ENCODE data around the gene ADSS1.

Gene ADSS1

DNA sequence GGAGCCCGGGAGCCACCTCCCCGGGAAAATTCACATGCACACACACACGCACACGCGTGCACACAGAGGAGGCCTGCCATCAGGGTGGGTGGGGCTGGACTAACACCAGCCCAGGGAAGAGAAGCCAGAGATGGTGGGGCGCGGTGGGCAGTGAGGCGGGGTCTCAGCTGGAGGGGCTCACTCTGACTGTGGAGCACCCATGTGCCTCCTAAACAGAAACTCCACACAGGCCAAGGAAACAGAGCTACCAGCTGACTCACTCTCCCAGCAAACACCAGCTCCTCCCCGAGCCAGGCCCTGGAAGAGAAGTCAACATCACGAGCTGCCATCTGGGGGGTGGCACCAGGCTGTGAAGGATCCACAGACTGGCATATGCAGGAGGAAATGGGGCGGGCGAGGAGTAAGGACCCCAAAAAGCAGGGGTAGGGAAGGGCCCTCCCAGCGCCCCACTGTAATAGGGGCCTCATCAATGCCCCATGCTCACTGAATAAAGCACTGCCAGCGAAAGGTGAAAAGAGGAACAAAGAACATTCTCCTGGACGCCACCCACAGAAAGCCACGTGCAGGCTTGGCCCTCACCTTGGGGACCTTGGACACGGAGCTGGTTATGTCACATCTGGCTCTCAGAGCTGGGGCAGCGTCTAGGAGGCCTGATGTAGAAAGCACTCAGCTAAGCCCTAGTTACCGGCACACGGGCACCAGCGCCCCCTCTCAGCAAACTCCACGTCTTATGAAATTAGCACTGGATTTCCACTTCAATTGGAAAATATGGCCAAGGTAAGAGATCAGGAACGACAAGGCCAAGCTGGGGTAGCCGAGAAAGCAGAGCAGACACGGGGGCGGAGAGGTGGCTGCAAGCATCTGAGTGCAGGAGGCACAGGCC is 43.0 kb upstream of the ADSS1 start:
- H3K27ac ChIP-seq (ENCODE audit: insufficient read depth, low read depth, low read length, poor library complexity, severe bottlenecking) = peak overlapping the region; percentile 47
- no peaks in the 10 kb centered on the region for H3K27me3 ChIP-seq (ENCODE audit: control insufficient read depth, insufficient read depth, low read length, poor library complexity, severe bottlenecking)
- no peak overlapping the region for H3K4me3 ChIP-seq (ENCODE audit: insufficient read depth, low read depth, low read length)
- H3K9me3 ChIP-seq (ENCODE audit: control insufficient read depth, low read length) = no peaks in the 10 kb centered on the region
- H3K36me3 ChIP-seq (ENCODE audit: control insufficient read depth, insufficient read depth, low read length) = no peaks in the 10 kb centered on the region
- peaks cover 68% of the 10 kb centered on the region for H3K4me1 ChIP-seq (ENCODE audit: control insufficient read depth, insufficient read depth, low read length)
- 53 to 56% methylated on average over 26 of the region's 26 CpGs for WGBS, 2 experiments

DNA sequence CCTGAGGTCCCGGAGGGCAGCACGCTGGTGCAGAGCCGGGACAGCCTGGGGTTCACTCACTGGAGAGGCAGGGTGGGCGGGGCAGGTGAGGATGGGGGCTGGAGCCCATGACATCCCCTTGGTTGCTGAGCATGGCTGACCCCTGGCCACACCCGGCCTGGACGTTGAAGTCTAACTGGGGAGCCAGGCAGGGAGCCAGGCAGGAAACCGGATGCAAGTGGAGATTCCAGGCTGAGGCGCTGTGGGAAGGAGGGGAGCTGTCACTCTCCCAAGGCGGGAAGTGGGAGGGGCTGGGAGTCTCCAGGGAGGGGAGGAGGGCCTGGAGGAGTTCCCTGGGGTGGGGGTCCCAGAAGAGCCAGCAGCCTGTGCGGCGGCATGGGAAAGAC is 42.3 kb upstream of the ADSS1 start:
- Histone ChIP-seq H3K9me3 (ENCODE audit: control insufficient read depth, low read length) (no peaks in the 10 kb centered on the region), H3K4me3 (ENCODE audit: insufficient read depth, low read depth, low read length) (no peak overlapping the region), H3K27ac (ENCODE audit: insufficient read depth, low read depth, low read length, poor library complexity, severe bottlenecking) (peak overlapping the region; percentile 52), H3K27me3 (ENCODE audit: control insufficient read depth, insufficient read depth, low read length, poor library complexity, severe bottlenecking) (no peaks in the 10 kb centered on the region), H3K36me3 (ENCODE audit: control insufficient read depth, insufficient read depth, low read length) (no peaks in the 10 kb centered on the region), H3K4me1 (ENCODE audit: control insufficient read depth, insufficient read depth, low read length) (peaks cover 63% of the 10 kb centered on the region)
- WGBS, 2 experiments = 6 to 7% methylated on average over 11 of the region's 11 CpGs

DNA sequence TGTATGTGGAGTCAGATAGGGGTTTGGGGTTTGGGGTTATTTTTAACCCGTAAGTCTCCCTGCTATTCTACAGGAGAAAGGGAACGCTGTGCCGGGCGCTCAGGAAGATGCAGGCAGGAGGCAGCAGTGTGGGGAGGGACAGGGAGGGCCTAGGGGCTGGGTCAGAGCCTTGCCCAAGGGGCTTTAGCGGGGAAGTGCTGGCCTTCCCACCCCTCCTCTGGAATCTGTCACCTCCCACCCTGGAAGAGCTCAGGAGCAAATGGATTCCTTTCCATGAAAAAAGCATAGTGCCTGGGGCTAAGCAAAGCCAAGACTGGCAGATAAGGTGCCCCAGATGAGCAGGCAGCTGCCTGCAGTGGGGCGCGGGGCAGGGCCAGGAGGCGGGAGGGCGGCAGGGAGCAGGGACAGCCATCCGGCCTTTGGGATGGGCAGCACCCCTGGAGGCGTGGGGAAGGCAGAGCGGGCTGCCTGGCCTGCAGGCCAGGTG is 41.9 kb upstream of the ADSS1 start:
- peaks cover 58% of the 10 kb centered on the region for H3K4me1 ChIP-seq (ENCODE audit: control insufficient read depth, insufficient read depth, low read length)
- 15% methylated on average over 12 of the region's 12 CpGs for WGBS, 2 experiments
- no peaks in the 10 kb centered on the region for H3K9me3 ChIP-seq (ENCODE audit: control insufficient read depth, low read length)
- no peak overlapping the region for H3K4me3 ChIP-seq (ENCODE audit: insufficient read depth, low read depth, low read length)
- H3K27me3 ChIP-seq (ENCODE audit: control insufficient read depth, insufficient read depth, low read length, poor library complexity, severe bottlenecking) = no peaks in the 10 kb centered on the region
- no peaks in the 10 kb centered on the region for H3K36me3 ChIP-seq (ENCODE audit: control insufficient read depth, insufficient read depth, low read length)
- peak overlapping the region; percentile 52 for H3K27ac ChIP-seq (ENCODE audit: insufficient read depth, low read depth, low read length, poor library complexity, severe bottlenecking)

DNA sequence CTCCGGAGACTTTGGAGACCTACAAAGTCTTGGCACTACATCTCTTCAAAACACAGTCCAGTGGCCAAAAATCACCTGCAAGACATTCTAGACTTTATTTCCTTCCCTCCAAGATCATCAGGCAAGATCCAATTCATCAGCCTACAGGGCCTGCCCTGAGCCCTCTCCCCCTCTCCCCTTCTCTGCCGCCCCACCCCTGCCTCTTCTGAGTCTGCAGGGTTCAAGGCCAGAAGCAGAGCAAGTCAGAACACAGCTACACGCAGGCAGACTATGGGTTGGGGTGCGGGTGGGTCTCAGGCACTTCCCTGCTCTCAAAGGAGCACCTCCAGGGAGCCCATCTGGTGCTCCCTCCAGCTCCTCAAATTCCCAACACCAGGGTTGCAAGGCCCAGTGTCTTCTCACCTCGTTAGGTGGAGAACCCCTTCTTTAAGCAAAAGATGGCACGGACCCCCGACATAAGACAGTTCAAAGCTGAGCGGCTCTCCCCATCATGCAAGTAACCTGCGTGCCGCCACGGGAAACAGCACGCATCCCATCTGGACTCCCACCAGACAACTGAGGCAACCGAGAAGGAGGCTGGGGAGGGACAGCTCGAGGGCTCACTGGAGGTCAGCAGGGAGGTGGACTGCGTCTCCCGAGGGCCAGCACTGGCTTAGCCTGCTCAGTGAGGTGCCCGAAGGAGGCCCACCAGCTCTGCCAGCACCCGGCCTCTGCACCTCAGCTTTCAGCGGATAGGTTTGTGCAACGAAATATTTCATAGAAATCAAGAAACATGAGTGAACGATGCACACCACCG is 40.2 kb upstream of the ADSS1 start:
- H3K4me3 ChIP-seq (ENCODE audit: insufficient read depth, low read depth, low read length) = no peak overlapping the region
- no peaks in the 10 kb centered on the region for H3K9me3 ChIP-seq (ENCODE audit: control insufficient read depth, low read length)
- H3K27ac ChIP-seq (ENCODE audit: insufficient read depth, low read depth, low read length, poor library complexity, severe bottlenecking) = no peak overlapping the region
- WGBS, 2 experiments = 86 to 87% methylated on average over 22 of the region's 22 CpGs
- H3K27me3 ChIP-seq (ENCODE audit: control insufficient read depth, insufficient read depth, low read length, poor library complexity, severe bottlenecking) = no peaks in the 10 kb centered on the region
- no peaks in the 10 kb centered on the region for H3K36me3 ChIP-seq (ENCODE audit: control insufficient read depth, insufficient read depth, low read length)
- peaks cover 56% of the 10 kb centered on the region for H3K4me1 ChIP-seq (ENCODE audit: control insufficient read depth, insufficient read depth, low read length)

DNA sequence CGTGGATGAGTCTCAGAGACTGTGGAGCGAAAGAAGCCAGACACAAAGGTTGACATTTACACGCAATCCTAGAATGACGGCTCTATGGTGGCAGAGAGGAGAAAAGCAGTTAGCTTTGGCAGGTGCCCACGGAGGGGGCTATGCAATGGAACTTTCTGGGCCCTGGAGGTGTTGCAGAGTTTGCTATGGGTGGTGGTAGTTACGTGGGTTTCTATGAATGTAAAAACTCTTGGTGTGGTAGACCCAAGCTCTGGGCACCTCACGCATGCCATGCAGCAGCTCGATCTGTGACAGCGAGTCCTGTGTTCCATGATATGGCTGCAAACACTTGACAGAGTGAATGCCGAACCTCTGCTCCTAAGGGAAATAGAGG is 39.6 kb upstream of the ADSS1 start:
- Histone ChIP-seq H3K27me3 (ENCODE audit: control insufficient read depth, insufficient read depth, low read length, poor library complexity, severe bottlenecking) (no peaks in the 10 kb centered on the region), H3K4me3 (ENCODE audit: insufficient read depth, low read depth, low read length) (no peak overlapping the region), H3K9me3 (ENCODE audit: control insufficient read depth, low read length) (no peaks in the 10 kb centered on the region), H3K4me1 (ENCODE audit: control insufficient read depth, insufficient read depth, low read length) (peaks cover 53% of the 10 kb centered on the region), H3K27ac (ENCODE audit: insufficient read depth, low read depth, low read length, poor library complexity, severe bottlenecking) (no peak overlapping the region), H3K36me3 (ENCODE audit: control insufficient read depth, insufficient read depth, low read length) (no peaks in the 10 kb centered on the region)
- 95% methylated on average over 10 of the region's 10 CpGs for WGBS, 2 experiments

DNA sequence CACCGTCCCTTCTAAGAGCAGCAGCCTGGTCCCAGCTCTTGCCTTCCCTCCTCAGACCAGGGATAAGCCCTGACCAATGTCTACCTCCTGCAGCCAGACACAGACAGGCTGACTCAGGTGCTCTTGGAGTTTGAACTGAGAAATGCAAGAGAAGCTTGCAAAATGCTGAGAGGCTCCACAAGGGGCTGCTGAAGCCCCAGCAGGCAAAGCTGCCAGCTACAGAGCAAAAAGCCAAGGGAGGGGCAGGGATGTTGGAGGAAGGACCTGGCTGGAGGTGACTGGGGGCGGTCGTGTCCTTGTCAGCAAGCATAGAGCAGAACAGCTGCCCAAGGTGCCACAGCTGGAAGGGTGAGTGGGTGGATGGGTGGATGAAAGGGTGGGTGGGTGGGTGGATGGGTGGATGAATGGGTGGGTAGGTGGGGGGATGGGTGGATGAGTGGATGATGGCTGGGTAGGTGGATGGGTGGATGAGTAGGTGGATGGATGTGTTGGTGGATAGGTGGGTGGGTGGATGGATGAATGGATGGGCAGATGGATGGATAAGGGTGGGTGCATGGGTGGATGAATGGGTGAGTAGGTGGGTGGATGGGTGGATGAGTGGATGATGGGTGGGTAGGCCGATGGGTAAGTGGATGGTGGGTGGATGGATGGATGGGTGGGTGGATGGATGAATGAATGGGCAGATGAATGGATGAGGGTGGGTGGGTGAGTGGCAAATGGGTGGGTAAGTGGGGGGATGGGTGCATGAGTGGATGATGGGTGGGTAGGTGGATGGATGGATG is 38.6 kb upstream of the ADSS1 start:
- Histone ChIP-seq H3K4me3 (ENCODE audit: insufficient read depth, low read depth, low read length) (no peak overlapping the region), H3K9me3 (ENCODE audit: control insufficient read depth, low read length) (no peaks in the 10 kb centered on the region), H3K27me3 (ENCODE audit: control insufficient read depth, insufficient read depth, low read length, poor library complexity, severe bottlenecking) (no peaks in the 10 kb centered on the region), H3K27ac (ENCODE audit: insufficient read depth, low read depth, low read length, poor library complexity, severe bottlenecking) (no peak overlapping the region), H3K4me1 (ENCODE audit: control insufficient read depth, insufficient read depth, low read length) (peaks cover 52% of the 10 kb centered on the region), H3K36me3 (ENCODE audit: control insufficient read depth, insufficient read depth, low read length) (no peaks in the 10 kb centered on the region)
- WGBS, 2 experiments = 90% methylated on average over 4 of the region's 4 CpGs

DNA sequence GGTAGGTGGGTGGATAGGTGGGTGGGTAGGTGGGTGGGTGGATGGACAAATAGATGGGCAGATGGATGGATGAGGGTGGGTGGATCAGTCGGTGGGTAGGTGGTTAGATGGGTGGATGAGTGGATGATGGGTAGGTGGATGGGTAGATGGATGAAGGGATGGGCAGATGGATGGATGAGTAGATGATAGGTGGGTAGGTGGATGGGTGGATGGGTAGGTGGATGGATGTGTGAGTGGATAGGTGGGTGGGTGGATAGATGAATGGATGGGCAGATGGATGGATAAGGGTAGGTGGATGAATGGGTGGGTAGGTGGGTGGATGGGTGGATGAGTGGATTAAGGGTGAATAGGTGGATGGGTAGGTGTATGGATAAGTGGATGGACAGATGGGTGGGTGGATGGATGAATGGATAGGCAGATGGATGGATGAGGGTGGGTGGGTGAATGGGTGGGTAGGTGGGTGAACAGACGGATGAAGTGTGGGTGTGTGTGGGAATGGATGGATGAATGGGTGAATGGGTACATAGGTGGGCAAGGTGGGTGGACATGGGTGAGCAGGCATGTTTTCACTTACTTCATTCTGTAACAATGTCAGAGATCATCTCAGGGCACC is 37.9 kb upstream of the ADSS1 start:
- no peak overlapping the region for H3K27ac ChIP-seq (ENCODE audit: insufficient read depth, low read depth, low read length, poor library complexity, severe bottlenecking)
- no peaks in the 10 kb centered on the region for H3K9me3 ChIP-seq (ENCODE audit: control insufficient read depth, low read length)
- peaks cover 52% of the 10 kb centered on the region for H3K4me1 ChIP-seq (ENCODE audit: control insufficient read depth, insufficient read depth, low read length)
- H3K27me3 ChIP-seq (ENCODE audit: control insufficient read depth, insufficient read depth, low read length, poor library complexity, severe bottlenecking) = no peaks in the 10 kb centered on the region
- WGBS, 2 experiments = 95% methylated on average over 2 of the region's 2 CpGs
- H3K4me3 ChIP-seq (ENCODE audit: insufficient read depth, low read depth, low read length) = no peak overlapping the region
- no peaks in the 10 kb centered on the region for H3K36me3 ChIP-seq (ENCODE audit: control insufficient read depth, insufficient read depth, low read length)

DNA sequence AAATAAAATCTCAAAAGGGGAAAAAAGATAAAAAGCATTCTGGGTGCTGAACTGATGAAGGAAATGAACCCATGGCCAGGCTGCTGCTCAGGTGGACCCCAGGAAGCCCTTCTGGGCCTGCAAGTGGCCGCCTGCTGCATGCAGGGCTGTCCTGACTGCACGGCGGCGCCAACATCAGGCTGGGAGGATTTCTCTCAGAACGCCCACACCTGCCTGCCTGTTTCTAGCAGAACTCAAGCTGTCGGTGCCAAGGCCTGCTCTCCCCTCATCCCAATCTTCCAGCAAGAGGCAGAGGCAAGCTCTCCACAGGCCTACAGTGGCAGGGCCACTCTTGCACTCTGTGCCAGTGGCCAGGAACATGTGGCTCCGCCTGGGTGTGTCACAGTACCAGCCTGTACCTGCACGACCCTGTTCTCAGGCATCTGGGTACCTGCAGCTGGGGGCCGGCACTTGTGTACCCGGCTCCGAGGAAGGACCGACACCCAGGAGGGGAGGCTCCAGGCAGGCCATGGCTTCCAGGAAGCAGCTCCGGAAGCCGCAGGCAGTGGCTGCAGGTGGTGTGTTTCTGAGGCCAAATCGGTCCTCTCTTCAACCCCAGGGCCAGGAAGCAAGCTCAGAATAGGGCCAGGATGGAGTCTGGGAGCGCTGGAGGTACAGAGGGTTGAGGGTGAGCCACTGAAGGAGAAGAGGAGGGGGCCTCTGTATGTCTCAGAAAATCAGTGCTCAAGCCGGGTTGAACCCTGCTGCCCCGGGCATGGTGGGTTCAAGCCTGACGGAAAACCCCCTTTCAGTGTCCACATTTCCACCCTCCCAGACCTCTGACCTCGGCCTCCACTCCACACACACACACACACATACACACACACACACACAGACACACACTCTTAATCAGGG is 37.2 kb upstream of the ADSS1 start:
- H3K27me3 ChIP-seq (ENCODE audit: control insufficient read depth, insufficient read depth, low read length, poor library complexity, severe bottlenecking) = no peaks in the 10 kb centered on the region
- peaks cover 52% of the 10 kb centered on the region for H3K4me1 ChIP-seq (ENCODE audit: control insufficient read depth, insufficient read depth, low read length)
- H3K36me3 ChIP-seq (ENCODE audit: control insufficient read depth, insufficient read depth, low read length) = no peaks in the 10 kb centered on the region
- WGBS, 2 experiments = 86 to 89% methylated on average over 20 of the region's 20 CpGs
- no peak overlapping the region for H3K27ac ChIP-seq (ENCODE audit: insufficient read depth, low read depth, low read length, poor library complexity, severe bottlenecking)
- H3K4me3 ChIP-seq (ENCODE audit: insufficient read depth, low read depth, low read length) = no peak overlapping the region
- H3K9me3 ChIP-seq (ENCODE audit: control insufficient read depth, low read length) = no peaks in the 10 kb centered on the region
